HCT116 (cell line): ENCODE data around the gene MMP28. TPM values are rescaled to one million over a fixed set of nuclear protein-coding genes. Genes with fewer than 3 reads are reported as not detected.

Experiments
- ATAC-seq: fragments of 200-7000 bp; cut with Tn5 transposase; 2 replicates; pipeline ENCODE4 v1.9.1; 2020; ENCODE audit warnings: mild to moderate bottlenecking, moderate library complexity
- Bru-seq: library from RNA; stranded (reverse); fragments of 400-500 nt; gene quantifications from one replicate; lab custom pipeline; 2021; lab: Mats Ljungman, UMichigan
- BruChase-seq, 2 experiments: library from RNA; stranded (reverse); fragments of 400-500 nt; gene quantifications; one replicate each; lab custom pipeline; 2021; lab: Mats Ljungman, UMichigan
- BruUV-seq: library from RNA; stranded (reverse); fragments of 400-500 nt; replicated peaks from 2 replicates; lab custom pipeline; 2021; lab: Mats Ljungman, UMichigan
- CTCF ChIA-PET: fragments of 300-600 bp; sonication (Branson Sonifier 250); formaldehyde crosslinking; loops from one replicate; lab custom pipeline; 2021; ENCODE audit warnings: antibody characterized with exemption; lab: Charles Lee
- POLR2A ChIA-PET: fragments of 300-600, 350-600 bp; sonication (Branson Sonifier 250); formaldehyde crosslinking; loops from one replicate; lab custom pipeline; 2021; ENCODE audit warnings: antibody characterized with exemption; lab: Charles Lee
- RAD21 ChIA-PET, 2 experiments: fragments of 300-600 bp; sonication (Branson Sonifier 250); formaldehyde crosslinking; loops; one replicate each; lab custom pipeline; 2023; ENCODE audit warnings: low total read pairs in 2 of 2; ENCODE audit not compliant: uncharacterized antibody in 2 of 2, unreplicated experiment in 2 of 2, low non-redundant PET in 1 of 2; lab: Charles Lee
- DNase-seq: peaks from one replicate; pipeline ENCODE4 v3.0.0-alpha.2; 2010; ENCODE audit warnings: low read depth, low spot score
- H2AFZ ChIP-seq: fragments of 200-600 bp; shearing (Covaris generic), sonication (generic); 2 replicates; pipeline ENCODE4 v1.6.1; 2017; ENCODE audit warnings: low read depth, mixed run types, mixed read lengths, antibody characterized with exemption, low read length; ENCODE audit not compliant: poor library complexity, severe bottlenecking
- H3K27ac ChIP-seq: 2 replicates; pipeline ENCODE4 v1.5.1; 2012; ENCODE audit warnings: low read depth, low read length
- H3K27me3 ChIP-seq: fragments of 200-600 bp; sonication (generic); 2 replicates; pipeline ENCODE4 v1.6.1; 2016; ENCODE audit warnings: mixed run types, low read length, mixed read lengths; ENCODE audit not compliant: insufficient read depth
- H3K36me3 ChIP-seq, 2 experiments: fragments of 200-500 bp in 1 of 2; fragments of 200-600 bp in 1 of 2; sonication (Bioruptor generic) in 1 of 2; sonication (generic) in 1 of 2; 2 replicates each; pipeline versions ENCODE4 v1.5.1 to v1.6.1; 2014 to 2016; ENCODE audit warnings: low read length in 2 of 2, inconsistent platforms in 1 of 2, mixed read lengths in 1 of 2, mixed run types in 1 of 2; ENCODE audit not compliant: insufficient read depth in 2 of 2, control insufficient read depth in 1 of 2
- H3K4me1 ChIP-seq, 2 experiments: fragments of 200-600 bp in 1 of 2; sonication (generic) in 1 of 2; 2 replicates each; pipeline versions ENCODE4 v1.5.1 to v1.6.1; 2012 to 2017; ENCODE audit warnings: low read length in 2 of 2, inconsistent platforms in 1 of 2, mild to moderate bottlenecking in 1 of 2, mixed read lengths in 1 of 2, mixed run types in 1 of 2, moderate library complexity in 1 of 2; ENCODE audit not compliant: insufficient read depth in 2 of 2, control insufficient read depth in 1 of 2
- H3K4me2 ChIP-seq: fragments of 200-600 bp; sonication (generic); 2 replicates; pipeline ENCODE4 v1.6.1; 2017; ENCODE audit warnings: mixed run types, low read length, mixed read lengths
- H3K4me3 ChIP-seq, 2 experiments: fragments of 200-600 bp in 1 of 2; sonication (generic) in 1 of 2; replicated peaks in 1 of 2; 2 replicates each; pipeline ENCODE4 v1.5.1; 2011 to 2016; ENCODE audit warnings: low read length in 2 of 2, control low read depth in 1 of 2, low read depth in 1 of 2, mild to moderate bottlenecking in 1 of 2, mixed read lengths in 1 of 2, mixed run types in 1 of 2
- H3K79me2 ChIP-seq: fragments of 200-600 bp; sonication (generic); 2 replicates; pipeline ENCODE4 v1.6.1; 2017; ENCODE audit warnings: mild to moderate bottlenecking, mixed run types, low read length, moderate library complexity, mixed read lengths; ENCODE audit not compliant: insufficient read depth
- H3K9ac ChIP-seq: fragments of 200-600 bp; sonication (generic); 2 replicates; pipeline ENCODE4 v1.6.1; 2016; ENCODE audit warnings: low read length, mixed read lengths
- H3K9me2 ChIP-seq: fragments of 200-600 bp; sonication (generic), shearing (Covaris generic); 2 replicates; pipeline ENCODE4 v1.6.1; 2017; ENCODE audit warnings: mixed run types, mild to moderate bottlenecking, moderate library complexity; ENCODE audit not compliant: insufficient read depth
- H3K9me3 ChIP-seq, 2 experiments: fragments of 200-500 bp in 1 of 2; fragments of 200-600 bp in 1 of 2; sonication (Bioruptor generic) in 1 of 2; sonication (generic) in 1 of 2; 2 replicates each; pipeline ENCODE4 v1.6.1; 2014 to 2017; ENCODE audit warnings: low read length in 2 of 2, mixed read lengths in 2 of 2, inconsistent platforms in 1 of 2, low read depth in 1 of 2, mild to moderate bottlenecking in 1 of 2, mixed run types in 1 of 2, moderate library complexity in 1 of 2; ENCODE audit not compliant: control insufficient read depth in 1 of 2, insufficient read depth in 1 of 2
- H4K20me1 ChIP-seq: fragments of 200-600 bp; sonication (generic), shearing (Covaris generic); 2 replicates; pipeline ENCODE4 v1.6.1; 2017; ENCODE audit warnings: mixed run types, mild to moderate bottlenecking, moderate library complexity; ENCODE audit not compliant: insufficient read depth
- ATF3 ChIP-seq: IDR thresholded peaks from 2 replicates; pipeline ENCODE4 v1.6.1; 2012
- CBX3 ChIP-seq: IDR thresholded peaks from 2 replicates; pipeline ENCODE4 v1.6.1; 2012; ENCODE audit warnings: low read depth
- EGR1 ChIP-seq: IDR thresholded peaks from 2 replicates; pipeline ENCODE4 v1.6.1; 2012; ENCODE audit warnings: low read depth
- ELF1 ChIP-seq: IDR thresholded peaks from 2 replicates; pipeline ENCODE4 v1.6.1; 2012; ENCODE audit warnings: low read depth, borderline replicate concordance
- FOSL1 ChIP-seq: IDR thresholded peaks from 2 replicates; pipeline ENCODE4 v1.6.1; 2012; ENCODE audit warnings: low read depth
- MAX ChIP-seq: IDR thresholded peaks from 2 replicates; pipeline ENCODE4 v1.6.1; 2012
- POLR2AphosphoS5 ChIP-seq: IDR thresholded peaks from 2 replicates; pipeline ENCODE4 v1.6.1; 2011; ENCODE audit warnings: mild to moderate bottlenecking, low read depth, low read length, moderate library complexity
- intact Hi-C: fragments of 100-400 bp; cut with micrococcal nuclease; formaldehyde crosslinking; loops from 2 replicates; pipeline ENCODE4 v1.10.0; 2022
- long read RNA-seq: library from polyadenylated mRNA; unstranded; transcript quantifications from one replicate; pipeline ENCODE4 v2.0.0, GENCODE V29; 2021; ENCODE audit not compliant: unreplicated experiment
- polyA plus RNA-seq: library from polyadenylated mRNA; unstranded; fragments of >200 nt; gene quantifications from 2 replicates; pipeline ENCODE4 v1.2.1, GENCODE V29; 2012; ENCODE audit warnings: missing spikeins
- total RNA-seq: library from RNA; stranded (reverse); gene quantifications from one replicate; pipeline ENCODE4 v1.2.1, GENCODE V29; 2021; ENCODE audit not compliant: unreplicated experiment

Gene MMP28
- 2.6 TPM for total RNA-seq
- 1.4 and 1.5 TPM in 2 replicates for polyA plus RNA-seq
- percentile 31 among the genes with signal in this experiment for Bru-seq, nascent RNA
- BruChase-seq, experiment 1, labeled RNA remaining after a 6-hour chase = percentile 20 among the genes with signal in this experiment
- percentile 27 among the genes with signal in this experiment for BruChase-seq, experiment 2, labeled RNA remaining after a 2-hour chase
- long read RNA-seq, partial matches to known transcripts = 0 of 3 reads
- long read RNA-seq, other reads (novel, unspliced or antisense) = 2 of 3 reads

GRCh38 chr17:35795007-35795870, at the start of gene MMP28:
TSS of gene MMP28 (minus strand) at chr17:35795641. CDS start at chr17:35795377, 264 bp downstream.
- ChIA-PET RAD21 (no interaction called here), CTCF (interaction anchor here (0.7 to 1.7 kb wide), 3 partner anchors 9 to 31 kb away, joined by 3 to 5 read pairs (median 3); no protein-coding TSS in a partner anchor), POLR2A (interaction anchor here (1.0 to 3.6 kb wide), 2 partner anchors 8 to 14 kb away, joined by 3 to 14 read pairs; partner anchors contain the start of gene TAF15)
- Histone ChIP-seq H4K20me1 (no peaks in the 10 kb centered on the region), H3K4me2 (peak within 1 kb of the TSS; percentile 96), H3K4me3 (peak within 1 kb of the TSS; percentile 46 to 68), H3K79me2 (no peaks in the 10 kb centered on the region), H3K9me2 (no peaks in the 10 kb centered on the region), H3K4me1 (peaks cover 7 to 32% of the 10 kb centered on the region in 2 experiments), H3K9me3 (no peaks in the 10 kb centered on the region), H2AFZ (peak within 1 kb of the TSS; percentile 79), H3K36me3 (no peaks in the 10 kb centered on the region), H3K27ac (no peak within 1 kb of the TSS; the same call in 1 of the 2 replicates), H3K27me3 (no peaks in the 10 kb centered on the region), H3K9ac (peak within 1 kb of the TSS; percentile 43; the same call in 1 of the 2 replicates)
- intact Hi-C loops = no loop called here
- no peak for DNase-seq
- peak; percentile 81 for ATAC-seq
- no TSS peak for BruUV-seq
- TF ChIP-seq MAX = peak; percentile 41; the same call in 1 of the 2 replicates
- TF ChIP-seq FOSL1 = no peak
- no peak for TF ChIP-seq ATF3
- TF ChIP-seq EGR1 = peak; percentile 81
- no peak for TF ChIP-seq CBX3
- peak; percentile 37; the same call in 1 of the 2 replicates for TF ChIP-seq POLR2AphosphoS5
- TF ChIP-seq ELF1 = no peak
